ENCODE data around the gene BANF2.
A peak's percentile ranks its signal among the peaks of the same experiment; 100 is the strongest.

Gene BANF2

GRCh38 chr20:17665756-17666155 lies 34.0 kb upstream of the BANF2 start:
- Histone ChIP-seq H3K27ac (ENCODE audit: low read length, poor library complexity, severe bottlenecking) (no peak overlapping the region), H3K23ac (ENCODE audit: low read length in 2 of 2) (no peak overlapping the region), H3K4ac (ENCODE audit: low read depth in 1 of 2, low read length in 2 of 2) (no peak overlapping the region)

GRCh38 chr20:17666481-17666880 lies 33.3 kb upstream of the BANF2 start:
- Histone ChIP-seq H3K27me3 (ENCODE audit: control insufficient read depth in 1 of 2, insufficient read depth in 1 of 2, low read length in 2 of 2) (no peaks in the 10 kb centered on the region), H3K23ac (ENCODE audit: low read length in 2 of 2) (no peak overlapping the region), H3K9ac (ENCODE audit: low read length) (peak overlapping the region; percentile 46), H2BK120ac (ENCODE audit: low read depth, low read length) (no peak overlapping the region), H3K79me1 (replicated peaks; ENCODE audit: low read length, poor library complexity, severe bottlenecking) (peaks cover 2% of the 10 kb centered on the region), H3K4me1 (ENCODE audit: control insufficient read depth, insufficient read depth, low read depth, low read length) (peaks cover 20% of the 10 kb centered on the region), H3K9me3 (ENCODE audit: control insufficient read depth, low read length) (no peaks in the 10 kb centered on the region), H3K14ac (ENCODE audit: low read length in 2 of 2) (no peak overlapping the region), H2BK5ac (ENCODE audit: low read depth, low read length, poor library complexity, severe bottlenecking) (no peak overlapping the region), H3K27ac (ENCODE audit: low read length, poor library complexity, severe bottlenecking) (peak overlapping the region; percentile 45), H4K8ac (ENCODE audit: low read length) (no peak overlapping the region), H2BK12ac (ENCODE audit: low read length in 2 of 2) (no peak overlapping the region), H3K18ac (ENCODE audit: low read depth in 1 of 2, low read length in 2 of 2) (no peak overlapping the region), H3K4me2 (ENCODE audit: low read length, poor library complexity, severe bottlenecking) (no peak overlapping the region), H3K36me3 (ENCODE audit: control insufficient read depth in 1 of 2, insufficient read depth in 2 of 2, low read depth in 1 of 2, low read length in 2 of 2) (peaks cover 10 to 35% of the 10 kb centered on the region in 2 experiments), H4K91ac (ENCODE audit: low read length) (no peak overlapping the region), H3K4me3 (ENCODE audit: insufficient read depth in 1 of 2, low read depth in 1 of 2, low read length in 2 of 2) (no peak overlapping the region), H3K4ac (ENCODE audit: low read depth in 1 of 2, low read length in 2 of 2) (no peak overlapping the region), H2AK5ac (ENCODE audit: low read length, severe bottlenecking) (no peak overlapping the region), H2BK15ac (ENCODE audit: low read depth, poor library complexity, severe bottlenecking) (no peak overlapping the region), H2AFZ (ENCODE audit: low read depth, low read length) (no peak overlapping the region)
- WGBS: 90% methylated on average over 1 of the region's 2 CpGs
- DNase-seq: no peak

More at GRCh38 chr20:17665756-17666155, 34.0 kb upstream of the BANF2 start:
- H3K4me1 ChIP-seq (ENCODE audit: control insufficient read depth, insufficient read depth, low read depth, low read length): peaks cover 26% of the 10 kb centered on the region
- no peak overlapping the region for H3K18ac ChIP-seq (ENCODE audit: low read depth in 1 of 2, low read length in 2 of 2)
- no peak overlapping the region for H4K8ac ChIP-seq (ENCODE audit: low read length)
- peak overlapping the region; percentile 46 for H3K9ac ChIP-seq (ENCODE audit: low read length)
- no peak overlapping the region for H3K4me3 ChIP-seq (ENCODE audit: insufficient read depth in 1 of 2, low read depth in 1 of 2, low read length in 2 of 2)
- no peak overlapping the region for H3K4me2 ChIP-seq (ENCODE audit: low read length, poor library complexity, severe bottlenecking)
- H3K27me3 ChIP-seq (ENCODE audit: control insufficient read depth in 1 of 2, insufficient read depth in 1 of 2, low read length in 2 of 2): no peaks in the 10 kb centered on the region
- H3K9me3 ChIP-seq (ENCODE audit: control insufficient read depth, low read length): no peaks in the 10 kb centered on the region
- no peak overlapping the region for H3K14ac ChIP-seq (ENCODE audit: low read length in 2 of 2)
- peaks cover 7 to 28% of the 10 kb centered on the region in 2 experiments for H3K36me3 ChIP-seq (ENCODE audit: control insufficient read depth in 1 of 2, insufficient read depth in 2 of 2, low read depth in 1 of 2, low read length in 2 of 2)
- DNase-seq: no peak
- no peak overlapping the region for H2AK5ac ChIP-seq (ENCODE audit: low read length, severe bottlenecking)
- H2AFZ ChIP-seq (ENCODE audit: low read depth, low read length): no peak overlapping the region
- 86% methylated on average over 1 of the region's 2 CpGs for WGBS
- H2BK5ac ChIP-seq (ENCODE audit: low read depth, low read length, poor library complexity, severe bottlenecking): no peak overlapping the region
- no peak overlapping the region for H2BK15ac ChIP-seq (ENCODE audit: low read depth, poor library complexity, severe bottlenecking)
- no peak overlapping the region for H4K91ac ChIP-seq (ENCODE audit: low read length)
- peaks cover 2% of the 10 kb centered on the region for H3K79me1 ChIP-seq (replicated peaks; ENCODE audit: low read length, poor library complexity, severe bottlenecking)
- H2BK12ac ChIP-seq (ENCODE audit: low read length in 2 of 2): no peak overlapping the region
- no peak overlapping the region for H2BK120ac ChIP-seq (ENCODE audit: low read depth, low read length)

- no peak overlapping the region for H3K23ac ChIP-seq (ENCODE audit: low read length in 2 of 2)
- H2BK15ac ChIP-seq (ENCODE audit: low read depth, poor library complexity, severe bottlenecking): no peak overlapping the region
- H3K4me3 ChIP-seq (ENCODE audit: insufficient read depth in 1 of 2, low read depth in 1 of 2, low read length in 2 of 2): no peak overlapping the region
- no peak overlapping the region for H3K4me2 ChIP-seq (ENCODE audit: low read length, poor library complexity, severe bottlenecking)
- H3K9ac ChIP-seq (ENCODE audit: low read length): peak overlapping the region; percentile 46
- H2AK5ac ChIP-seq (ENCODE audit: low read length, severe bottlenecking): no peak overlapping the region
- WGBS: 82% methylated on average over 3 of the region's 3 CpGs
- no peak overlapping the region for H3K18ac ChIP-seq (ENCODE audit: low read depth in 1 of 2, low read length in 2 of 2)
- H3K4me1 ChIP-seq (ENCODE audit: control insufficient read depth, insufficient read depth, low read depth, low read length): peaks cover 18% of the 10 kb centered on the region
- no peak overlapping the region for H4K8ac ChIP-seq (ENCODE audit: low read length)
- H2BK5ac ChIP-seq (ENCODE audit: low read depth, low read length, poor library complexity, severe bottlenecking): no peak overlapping the region
- H4K91ac ChIP-seq (ENCODE audit: low read length): no peak overlapping the region
- no peak overlapping the region for H3K27ac ChIP-seq (ENCODE audit: low read length, poor library complexity, severe bottlenecking)
- peaks cover 3% of the 10 kb centered on the region for H3K79me1 ChIP-seq (replicated peaks; ENCODE audit: low read length, poor library complexity, severe bottlenecking)
- no peak for DNase-seq
- H3K14ac ChIP-seq (ENCODE audit: low read length in 2 of 2): no peak overlapping the region
- no peaks in the 10 kb centered on the region for H3K27me3 ChIP-seq (ENCODE audit: control insufficient read depth in 1 of 2, insufficient read depth in 1 of 2, low read length in 2 of 2)
- no peak overlapping the region for H2BK120ac ChIP-seq (ENCODE audit: low read depth, low read length)
- no peak overlapping the region for H3K4ac ChIP-seq (ENCODE audit: low read depth in 1 of 2, low read length in 2 of 2)
- no peak overlapping the region for H2BK12ac ChIP-seq (ENCODE audit: low read length in 2 of 2)
- H3K9me3 ChIP-seq (ENCODE audit: control insufficient read depth, low read length): no peaks in the 10 kb centered on the region
- H2AFZ ChIP-seq (ENCODE audit: low read depth, low read length): no peak overlapping the region
- peaks cover 15 to 43% of the 10 kb centered on the region in 2 experiments for H3K36me3 ChIP-seq (ENCODE audit: control insufficient read depth in 1 of 2, insufficient read depth in 2 of 2, low read depth in 1 of 2, low read length in 2 of 2)
Measured at GRCh38 chr20:17667445-17667844, 32.3 kb upstream of the BANF2 start.

- H4K8ac ChIP-seq (ENCODE audit: low read length): no peak overlapping the region
- no peak overlapping the region for H2BK12ac ChIP-seq (ENCODE audit: low read length in 2 of 2)
- no peak overlapping the region for H3K4ac ChIP-seq (ENCODE audit: low read depth in 1 of 2, low read length in 2 of 2)
- H3K4me1 ChIP-seq (ENCODE audit: control insufficient read depth, insufficient read depth, low read depth, low read length): peaks cover 13% of the 10 kb centered on the region
- H3K36me3 ChIP-seq (ENCODE audit: control insufficient read depth in 1 of 2, insufficient read depth in 2 of 2, low read depth in 1 of 2, low read length in 2 of 2): peaks cover 18 to 52% of the 10 kb centered on the region in 2 experiments
- no peak overlapping the region for H4K91ac ChIP-seq (ENCODE audit: low read length)
- H2AK5ac ChIP-seq (ENCODE audit: low read length, severe bottlenecking): peak overlapping the region; percentile 43
- H3K4me3 ChIP-seq (ENCODE audit: insufficient read depth in 1 of 2, low read depth in 1 of 2, low read length in 2 of 2): no peak overlapping the region
- no peak overlapping the region for H2AFZ ChIP-seq (ENCODE audit: low read depth, low read length)
- H3K14ac ChIP-seq (ENCODE audit: low read length in 2 of 2): no peak overlapping the region
- DNase-seq: no peak
- H2BK120ac ChIP-seq (ENCODE audit: low read depth, low read length): no peak overlapping the region
- H3K4me2 ChIP-seq (ENCODE audit: low read length, poor library complexity, severe bottlenecking): no peak overlapping the region
- peaks cover 3% of the 10 kb centered on the region for H3K79me1 ChIP-seq (replicated peaks; ENCODE audit: low read length, poor library complexity, severe bottlenecking)
- no peak overlapping the region for H2BK15ac ChIP-seq (ENCODE audit: low read depth, poor library complexity, severe bottlenecking)
- H3K27me3 ChIP-seq (ENCODE audit: control insufficient read depth in 1 of 2, insufficient read depth in 1 of 2, low read length in 2 of 2): no peaks in the 10 kb centered on the region
- no peak overlapping the region for H3K18ac ChIP-seq (ENCODE audit: low read depth in 1 of 2, low read length in 2 of 2)
- no peaks in the 10 kb centered on the region for H3K9me3 ChIP-seq (ENCODE audit: control insufficient read depth, low read length)
- 95% methylated on average over 2 of the region's 3 CpGs for WGBS
- H3K9ac ChIP-seq (ENCODE audit: low read length): no peak overlapping the region
- H2BK5ac ChIP-seq (ENCODE audit: low read depth, low read length, poor library complexity, severe bottlenecking): no peak overlapping the region
- no peak overlapping the region for H3K23ac ChIP-seq (ENCODE audit: low read length in 2 of 2)
- H3K27ac ChIP-seq (ENCODE audit: low read length, poor library complexity, severe bottlenecking): no peak overlapping the region
Measured at GRCh38 chr20:17668432-17668831, 31.3 kb upstream of the BANF2 start.

All from mesenchymal stem cell (in vitro differentiated cells and primary cell).